CD14-positive monocyte (primary cell): ENCODE results near the gene EML3. TPM values are rescaled to one million over a fixed set of nuclear protein-coding genes. Genes with fewer than 3 reads are reported as not detected.

ENCODE experiments used
- DNase-seq, 3 donors: peaks; one replicate each; pipeline ENCODE4 v3.0.0-alpha.2; 2011 to 2022
- H2AFZ ChIP-seq: 2 replicates; pipeline ENCODE4 v1.6.0; 2012; ENCODE audit warnings: mild to moderate bottlenecking, low read depth, low read length, inconsistent platforms; ENCODE audit not compliant: insufficient read depth, poor library complexity, severe bottlenecking
- H3K27ac ChIP-seq, 2 donors: 1 replicate in 1 of 2; 2 replicates in 1 of 2; pipeline ENCODE4 v1.5.1; 2012 to 2013; ENCODE audit warnings: low read length in 2 of 2, control low read depth in 1 of 2, inconsistent platforms in 1 of 2, low read depth in 1 of 2, mild to moderate bottlenecking in 1 of 2
- H3K27me3 ChIP-seq, 2 donors: one replicate each; pipeline versions ENCODE4 v1.6.0 to v1.6.1; 2011 to 2013; ENCODE audit warnings: low read length in 2 of 2; ENCODE audit not compliant: control insufficient read depth in 2 of 2, insufficient read depth in 2 of 2
- H3K36me3 ChIP-seq, 2 donors: replicated peaks in 1 of 2; 1 replicate in 1 of 2; 2 replicates in 1 of 2; pipeline versions ENCODE4 v1.5.1 to v1.6.1; 2012 to 2013; ENCODE audit warnings: low read length in 2 of 2, control low read depth in 1 of 2, inconsistent platforms in 1 of 2, mild to moderate bottlenecking in 1 of 2; ENCODE audit not compliant: insufficient read depth in 2 of 2, control insufficient read depth in 1 of 2
- H3K4me1 ChIP-seq, 2 donors: 1 replicate in 1 of 2; 2 replicates in 1 of 2; pipeline versions ENCODE4 v1.5.1 to v1.6.1; 2012 to 2013; ENCODE audit warnings: low read length in 2 of 2, control low read depth in 1 of 2, inconsistent platforms in 1 of 2, mild to moderate bottlenecking in 1 of 2, moderate library complexity in 1 of 2; ENCODE audit not compliant: insufficient read depth in 2 of 2, control insufficient read depth in 1 of 2
- H3K4me2 ChIP-seq: replicated peaks from 2 replicates; pipeline ENCODE3; 2012; ENCODE audit warnings: low read length, moderate library complexity, mild to moderate bottlenecking; ENCODE audit not compliant: poor library complexity, severe bottlenecking; ENCODE audit errors: extremely low read depth
- H3K4me3 ChIP-seq, 3 experiments: fragments of 200-600 bp in 1 of 3; sonication (generic) in 1 of 3; replicated peaks in 1 of 3; 1 replicate in 2 of 3; 2 replicates in 1 of 3; pipeline ENCODE4 v1.5.1; 2011 to 2013; ENCODE audit warnings: low read length in 3 of 3, mild to moderate bottlenecking in 3 of 3, control low read depth in 2 of 3, low read depth in 2 of 3, inconsistent platforms in 1 of 3, moderate library complexity in 1 of 3
- H3K79me2 ChIP-seq: 2 replicates; pipeline ENCODE4 v1.6.0; 2012; ENCODE audit warnings: mild to moderate bottlenecking, control low read depth, inconsistent platforms, low read length, moderate library complexity; ENCODE audit not compliant: insufficient read depth
- H3K9ac ChIP-seq: 2 replicates; pipeline ENCODE4 v1.6.0; 2017; ENCODE audit warnings: low read length, mild to moderate bottlenecking; ENCODE audit not compliant: insufficient read depth, poor library complexity, severe bottlenecking
- H3K9me3 ChIP-seq, 2 donors: replicated peaks in 1 of 2; 1 replicate in 1 of 2; 2 replicates in 1 of 2; pipeline versions ENCODE4 v1.5.1 to v1.6.1; 2012 to 2013; ENCODE audit warnings: low read length in 2 of 2, control low read depth in 1 of 2; ENCODE audit not compliant: control insufficient read depth in 1 of 2, insufficient read depth in 1 of 2
- H4K20me1 ChIP-seq: 2 replicates; pipeline ENCODE4 v1.6.0; 2012; ENCODE audit warnings: mild to moderate bottlenecking, low read length, control low read depth, moderate library complexity; ENCODE audit not compliant: insufficient read depth
- H3K27ac Mint-ChIP-seq, 7 donors: one replicate each; pipeline ENCODE4 v1.8.0; 2020; ENCODE audit warnings: mild to moderate bottlenecking in 7 of 7, mixed read lengths in 7 of 7, moderate library complexity in 6 of 7, inconsistent platforms in 2 of 7
- H3K27me3 Mint-ChIP-seq, 3 donors: one replicate each; pipeline ENCODE4 v1.8.0; 2021 to 2022; ENCODE audit warnings: low read depth in 3 of 3, mild to moderate bottlenecking in 3 of 3, mixed read lengths in 3 of 3, moderate library complexity in 3 of 3, inconsistent platforms in 1 of 3
- H3K36me3 Mint-ChIP-seq, 2 donors: one replicate each; pipeline ENCODE4 v1.8.0; 2020; ENCODE audit warnings: mixed read lengths in 2 of 2, inconsistent platforms in 1 of 2, mild to moderate bottlenecking in 1 of 2
- H3K4me1 Mint-ChIP-seq: one replicate; pipeline ENCODE4 v1.8.0; 2020; ENCODE audit warnings: mild to moderate bottlenecking, mixed read lengths
- H3K4me3 Mint-ChIP-seq, 2 donors: one replicate each; pipeline ENCODE4 v1.8.0; 2020; ENCODE audit warnings: mild to moderate bottlenecking in 2 of 2, mixed read lengths in 2 of 2, moderate library complexity in 1 of 2
- H3K9me3 Mint-ChIP-seq, 7 donors: one replicate each; pipeline ENCODE4 v1.8.0; 2020 to 2022; ENCODE audit warnings: mixed read lengths in 7 of 7, mild to moderate bottlenecking in 6 of 7, moderate library complexity in 6 of 7, inconsistent platforms in 2 of 7
- WGBS: methylation state at CpG from one replicate; pipeline ENCODE4 v1.1.5; 2013; ENCODE audit warnings: missing lambda C conversion rate; ENCODE audit not compliant: insufficient coverage; 5-methylcytosine and 5-hydroxymethylcytosine counted together
- intact Hi-C, 2 donors: fragments of 100-400 bp; cut with micrococcal nuclease; formaldehyde crosslinking; loops; one replicate each; pipeline versions ENCODE4 v1.15.0 to v1.15.1; 2023
- polyA plus RNA-seq, 3 donors: library from polyadenylated mRNA; depleted of rRNA in 1 of 3; unstranded in 2 of 3; stranded (reverse) in 1 of 3; fragments of 300-500 nt in 2 of 3; fragments of >200 nt in 1 of 3; fragmentation: Illumina TruSeq in 2 of 3; gene quantifications; 1 replicate in 2 of 3; 2 replicates in 1 of 3; pipeline ENCODE4 v1.2.3, GENCODE V29; 2012 to 2021
- TF ChIP-seq, protein P1 (sequence below): fragments of 200-600 bp; IDR thresholded peaks from one replicate; pipeline ENCODE4 v1.8.0; 2022; ENCODE audit warnings: antibody characterized with exemption, mild to moderate bottlenecking

The EML3 gene
- polyA plus RNA-seq, 3 donors: 7.2 to 131 (median 10.6) TPM

DNA sequence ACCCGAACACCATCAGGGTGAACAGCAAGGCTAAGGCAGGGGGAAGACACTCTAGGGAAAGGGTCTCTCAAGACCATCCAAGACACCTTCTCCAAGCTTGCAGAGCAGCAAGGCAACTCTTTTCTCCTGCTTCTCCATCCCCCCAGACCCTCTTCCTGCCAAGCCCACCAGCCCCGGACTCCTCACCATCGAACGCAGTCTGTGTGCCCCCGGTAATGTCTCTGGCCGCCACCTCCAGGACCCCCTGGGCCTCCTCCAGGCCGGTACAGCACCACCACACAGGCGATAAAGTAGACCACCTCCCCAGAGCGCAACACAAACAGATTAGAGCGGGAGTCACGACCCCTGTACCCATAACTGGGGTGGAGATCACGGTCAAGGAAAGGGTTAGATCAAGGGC, 3.8 kb downstream of the EML3 start:
- peaks cover 33 to 41% of the 10 kb centered on the region in 2 donors for H3K4me1 ChIP-seq
- TF ChIP-seq, protein P1, sequence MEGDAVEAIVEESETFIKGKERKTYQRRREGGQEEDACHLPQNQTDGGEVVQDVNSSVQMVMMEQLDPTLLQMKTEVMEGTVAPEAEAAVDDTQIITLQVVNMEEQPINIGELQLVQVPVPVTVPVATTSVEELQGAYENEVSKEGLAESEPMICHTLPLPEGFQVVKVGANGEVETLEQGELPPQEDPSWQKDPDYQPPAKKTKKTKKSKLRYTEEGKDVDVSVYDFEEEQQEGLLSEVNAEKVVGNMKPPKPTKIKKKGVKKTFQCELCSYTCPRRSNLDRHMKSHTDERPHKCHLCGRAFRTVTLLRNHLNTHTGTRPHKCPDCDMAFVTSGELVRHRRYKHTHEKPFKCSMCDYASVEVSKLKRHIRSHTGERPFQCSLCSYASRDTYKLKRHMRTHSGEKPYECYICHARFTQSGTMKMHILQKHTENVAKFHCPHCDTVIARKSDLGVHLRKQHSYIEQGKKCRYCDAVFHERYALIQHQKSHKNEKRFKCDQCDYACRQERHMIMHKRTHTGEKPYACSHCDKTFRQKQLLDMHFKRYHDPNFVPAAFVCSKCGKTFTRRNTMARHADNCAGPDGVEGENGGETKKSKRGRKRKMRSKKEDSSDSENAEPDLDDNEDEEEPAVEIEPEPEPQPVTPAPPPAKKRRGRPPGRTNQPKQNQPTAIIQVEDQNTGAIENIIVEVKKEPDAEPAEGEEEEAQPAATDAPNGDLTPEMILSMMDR: no peak
- no peak overlapping the region for H3K9ac ChIP-seq
- WGBS: 94% methylated on average over 4 of the region's 12 CpGs
- H3K36me3 ChIP-seq: peaks cover 30 to 60% of the 10 kb centered on the region in 2 donors
- H3K27me3 Mint-ChIP-seq: peaks cover 0 to 2% (median 0%) of the 10 kb centered on the region in 3 donors
- H3K79me2 ChIP-seq: peaks cover 16% of the 10 kb centered on the region
- H3K36me3 Mint-ChIP-seq: peaks cover 55 to 64% of the 10 kb centered on the region in 2 donors
- no peak overlapping the region for H3K4me2 ChIP-seq
- no peaks in the 10 kb centered on the region for H3K9me3 ChIP-seq
- no peaks in the 10 kb centered on the region for H4K20me1 ChIP-seq
- no peak overlapping the region for H3K4me3 ChIP-seq
- intact Hi-C loops: no loop called here
- H2AFZ ChIP-seq: no peak overlapping the region
- H3K9me3 Mint-ChIP-seq: peaks cover 0 to 2% (median 0%) of the 10 kb centered on the region in 7 donors
- peaks cover 38% of the 10 kb centered on the region for H3K4me1 Mint-ChIP-seq
- H3K27ac ChIP-seq: no peak overlapping the region
- DNase-seq: no peak
- no peaks in the 10 kb centered on the region for H3K27me3 ChIP-seq
- H3K4me3 Mint-ChIP-seq: no peak overlapping the region
- peak overlapping the region in 4 of 7 donors; percentile 46 to 97 (median 82) for H3K27ac Mint-ChIP-seq

DNA sequence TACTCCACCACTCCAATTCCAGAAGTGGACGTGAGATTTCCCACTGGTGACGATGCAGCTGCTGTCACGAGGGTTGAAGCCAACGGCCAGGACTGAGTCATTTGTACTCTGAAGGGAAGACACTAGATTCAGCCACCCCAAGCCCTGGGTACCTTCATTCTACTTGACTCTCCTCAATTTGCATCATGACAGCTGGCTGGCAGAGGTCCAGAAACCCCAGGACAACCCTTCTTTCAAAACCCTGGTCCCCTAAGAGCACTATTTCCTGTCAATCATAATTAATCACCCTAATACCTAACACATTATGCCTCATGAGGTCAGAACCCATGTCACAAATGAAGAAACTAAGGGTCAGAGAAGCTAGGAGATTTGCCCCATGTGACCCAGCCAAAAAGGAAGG, 4.9 kb downstream of the EML3 start:
- Histone ChIP-seq H3K9ac (no peak overlapping the region), H3K27me3 (no peaks in the 10 kb centered on the region), H4K20me1 (no peaks in the 10 kb centered on the region), H3K27ac (peak overlapping the region; percentile 32 to 63), H3K4me3 (no peak overlapping the region), H3K4me2 (peak overlapping the region; percentile 1), H3K4me1 (peaks cover 33 to 38% of the 10 kb centered on the region in 2 donors), H3K36me3 (peaks cover 30 to 64% of the 10 kb centered on the region in 2 donors), H2AFZ (no peak overlapping the region), H3K9me3 (no peaks in the 10 kb centered on the region), H3K79me2 (peaks cover 16% of the 10 kb centered on the region)
- Mint-ChIP-seq H3K4me1 (peaks cover 44% of the 10 kb centered on the region), H3K9me3 (peaks cover 0 to 2% (median 0%) of the 10 kb centered on the region in 7 donors), H3K4me3 (peak overlapping the region in 1 of 2 donors; percentile 53), H3K36me3 (peaks cover 65 to 75% of the 10 kb centered on the region in 2 donors), H3K27ac (peak overlapping the region; percentile 76 to 97 (median 88)), H3K27me3 (peaks cover 0 to 2% (median 0%) of the 10 kb centered on the region in 3 donors)
- TF ChIP-seq, protein P1: no peak
- intact Hi-C loops: no loop called here
- DNase-seq: peak; percentile 58 to 93 (median 77)
- WGBS: 46% methylated on average over 4 of the region's 4 CpGs
